Muscle layer of duodenum (tissue), 2 donors: ENCODE data around the gene VSTM2B.

Experiments
- H3K27ac ChIP-seq: one replicate; pipeline ENCODE4 v1.7.0; 2013; ENCODE audit warnings: mild to moderate bottlenecking, low read length
- H3K27me3 ChIP-seq: one replicate; pipeline ENCODE4 v1.7.0; 2013; ENCODE audit warnings: low read depth, mild to moderate bottlenecking, control low read depth, low read length
- H3K36me3 ChIP-seq, 2 donors: one replicate each; pipeline ENCODE4 v1.7.0; 2013; ENCODE audit warnings: low read length in 2 of 2, control low read depth in 1 of 2, mild to moderate bottlenecking in 1 of 2; ENCODE audit not compliant: insufficient read depth in 2 of 2, control insufficient read depth in 1 of 2
- H3K4me1 ChIP-seq, 2 donors: one replicate each; pipeline ENCODE4 v1.7.0; 2013; ENCODE audit warnings: low read length in 2 of 2, mild to moderate bottlenecking in 2 of 2, control low read depth in 1 of 2, moderate library complexity in 1 of 2; ENCODE audit not compliant: insufficient read depth in 2 of 2, control insufficient read depth in 1 of 2
- H3K4me3 ChIP-seq, 2 donors: one replicate each; pipeline ENCODE4 v1.7.0; 2013; ENCODE audit warnings: low read length in 2 of 2, low read depth in 1 of 2, mild to moderate bottlenecking in 1 of 2
- H3K9me3 ChIP-seq, 2 donors: one replicate each; pipeline ENCODE4 v1.7.0; 2013; ENCODE audit warnings: low read length in 2 of 2, control low read depth in 1 of 2, mild to moderate bottlenecking in 1 of 2; ENCODE audit not compliant: control insufficient read depth in 1 of 2
- donor health status: healthy.

Gene VSTM2B

GRCh38 chr19:29517412-29517811 is 8.4 kb upstream of the VSTM2B start:
- H3K36me3 ChIP-seq = no peaks in the 10 kb centered on the region
- no peak overlapping the region for H3K4me3 ChIP-seq
- H3K27ac ChIP-seq = no peak overlapping the region
- H3K4me1 ChIP-seq = no peaks in the 10 kb centered on the region
- H3K9me3 ChIP-seq = no peaks in the 10 kb centered on the region
- H3K27me3 ChIP-seq = no peaks in the 10 kb centered on the region

DNA sequence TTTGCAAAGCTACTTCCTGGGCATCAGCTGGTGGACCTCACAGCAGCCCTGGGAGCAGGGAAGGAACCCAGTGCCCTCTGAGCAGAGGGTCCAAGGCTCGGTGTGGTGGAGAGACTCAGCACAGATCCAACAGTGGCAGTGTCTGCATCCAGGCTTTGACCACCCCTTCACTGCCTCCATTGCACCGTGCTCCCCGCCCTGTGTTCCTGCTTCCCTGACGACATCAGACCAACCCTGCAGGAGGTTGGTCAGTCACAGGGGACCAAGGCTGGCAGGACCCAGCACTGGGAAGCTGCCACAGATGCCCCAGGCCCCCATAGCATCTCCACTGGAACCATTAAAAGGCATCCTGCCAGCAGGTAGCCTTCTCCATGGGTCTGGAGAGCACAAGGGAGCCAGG is 7.8 kb upstream of the VSTM2B start:
- Histone ChIP-seq H3K4me1 (no peaks in the 10 kb centered on the region), H3K36me3 (no peaks in the 10 kb centered on the region), H3K4me3 (no peak overlapping the region), H3K27ac (no peak overlapping the region), H3K9me3 (no peaks in the 10 kb centered on the region), H3K27me3 (no peaks in the 10 kb centered on the region)

DNA sequence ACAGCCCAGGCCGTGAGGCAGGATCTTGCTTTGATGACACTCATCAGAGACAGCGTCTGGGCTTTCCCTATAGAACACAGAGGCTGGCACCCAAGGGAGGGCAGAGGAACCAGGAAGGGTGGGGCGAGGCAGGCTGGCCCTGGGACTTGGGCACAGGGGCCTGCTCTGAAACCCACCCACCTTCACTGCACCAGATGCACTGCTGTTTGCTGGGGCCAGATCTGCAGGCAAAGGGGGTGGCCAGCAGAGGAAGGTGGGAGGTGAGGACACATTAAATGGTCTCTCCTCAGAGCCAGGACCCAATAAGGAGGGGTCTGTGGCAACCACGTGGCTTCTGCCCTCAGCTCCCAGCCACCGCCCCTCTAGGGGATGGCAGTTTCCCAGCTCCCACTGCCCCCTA is 6.6 kb upstream of the VSTM2B start:
- H3K4me1 ChIP-seq = no peaks in the 10 kb centered on the region
- H3K36me3 ChIP-seq = no peaks in the 10 kb centered on the region
- H3K4me3 ChIP-seq = no peak overlapping the region
- no peaks in the 10 kb centered on the region for H3K9me3 ChIP-seq
- H3K27me3 ChIP-seq = peaks cover 7% of the 10 kb centered on the region
- H3K27ac ChIP-seq = no peak overlapping the region

- Histone ChIP-seq H3K9me3 (no peaks in the 10 kb centered on the region), H3K27ac (no peak overlapping the region), H3K27me3 (peaks cover 7% of the 10 kb centered on the region), H3K4me1 (peaks cover 0 to 4% of the 10 kb centered on the region in 2 donors), H3K36me3 (no peaks in the 10 kb centered on the region), H3K4me3 (no peak overlapping the region)
Observed at GRCh38 chr19:29519931-29520330, 5.9 kb upstream of the VSTM2B start.

- Histone ChIP-seq H3K9me3 (no peaks in the 10 kb centered on the region), H3K27ac (no peak overlapping the region), H3K27me3 (peaks cover 7% of the 10 kb centered on the region), H3K36me3 (no peaks in the 10 kb centered on the region), H3K4me1 (peaks cover 0 to 7% of the 10 kb centered on the region in 2 donors), H3K4me3 (no peak overlapping the region)
Observed at GRCh38 chr19:29520390-29520789, 5.4 kb upstream of the VSTM2B start.

GRCh38 chr19:29521291-29522075 is 4.3 kb upstream of the VSTM2B start:
- H3K27me3 ChIP-seq = peaks cover 7% of the 10 kb centered on the region
- no peaks in the 10 kb centered on the region for H3K9me3 ChIP-seq
- peaks cover 0 to 17% of the 10 kb centered on the region in 2 donors for H3K4me1 ChIP-seq
- no peak overlapping the region for H3K4me3 ChIP-seq
- H3K27ac ChIP-seq = no peak overlapping the region
- H3K36me3 ChIP-seq = no peaks in the 10 kb centered on the region

GRCh38 chr19:29523568-29523967 is 2.2 kb upstream of the VSTM2B start:
- H3K9me3 ChIP-seq = no peaks in the 10 kb centered on the region
- H3K36me3 ChIP-seq = no peaks in the 10 kb centered on the region
- H3K27me3 ChIP-seq = peaks cover 25% of the 10 kb centered on the region
- peaks cover 0 to 36% of the 10 kb centered on the region in 2 donors for H3K4me1 ChIP-seq
- H3K27ac ChIP-seq = no peak overlapping the region
- no peak overlapping the region for H3K4me3 ChIP-seq

- Histone ChIP-seq H3K27ac (no peak overlapping the region), H3K9me3 (no peaks in the 10 kb centered on the region), H3K4me1 (peaks cover 0 to 43% of the 10 kb centered on the region in 2 donors), H3K27me3 (peaks cover 33% of the 10 kb centered on the region), H3K4me3 (no peak overlapping the region), H3K36me3 (no peaks in the 10 kb centered on the region)
Observed at GRCh38 chr19:29524201-29524911, 1.4 kb upstream of the VSTM2B start.

DNA sequence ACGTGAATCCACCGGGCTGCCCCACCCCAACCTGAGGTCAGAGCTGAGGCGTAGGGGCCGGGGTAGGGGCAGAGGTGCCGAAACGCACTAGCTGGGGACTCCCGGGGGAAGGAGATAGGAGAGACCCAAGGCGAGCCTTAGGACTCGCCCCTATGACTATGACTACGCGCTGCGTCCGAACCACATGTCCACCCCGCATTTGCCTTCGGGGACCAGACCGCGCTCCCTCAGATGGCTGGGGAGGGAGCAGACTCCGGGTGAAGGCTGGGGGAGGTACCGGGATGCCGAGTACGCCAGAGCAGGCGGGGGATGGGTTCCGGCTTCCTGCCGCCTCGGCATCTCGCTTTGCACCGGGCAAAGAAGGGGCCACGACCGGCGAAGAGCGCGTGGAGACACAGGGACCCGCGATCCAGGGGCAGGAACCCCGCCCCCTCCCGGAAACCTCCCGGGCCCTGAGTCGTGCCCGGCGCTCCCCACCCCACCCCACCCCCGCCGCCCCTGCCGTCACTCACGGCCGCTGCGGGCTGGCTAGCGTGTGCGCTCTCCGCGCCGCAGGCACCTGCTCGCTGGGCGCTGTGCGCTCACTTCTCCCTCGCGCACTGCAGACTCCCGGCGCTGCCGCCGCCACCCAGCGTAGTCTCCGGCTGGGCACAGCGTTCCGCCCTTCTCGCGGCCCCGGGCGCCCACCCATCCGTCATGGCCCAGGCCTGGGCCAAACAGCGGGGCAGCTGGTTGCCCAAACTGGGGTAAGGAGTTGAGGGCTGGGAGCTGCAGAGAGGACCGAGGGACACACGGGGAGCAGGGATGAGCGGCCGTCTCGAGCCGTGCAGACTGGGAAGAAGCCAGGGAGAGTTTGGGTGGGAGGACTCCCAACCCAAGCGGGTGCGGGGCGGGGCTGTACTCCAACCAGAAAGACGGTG is 622 bp upstream of the VSTM2B start:
- H3K4me3 ChIP-seq = peak overlapping the region in 1 of 2 donors; percentile 42

DNA sequence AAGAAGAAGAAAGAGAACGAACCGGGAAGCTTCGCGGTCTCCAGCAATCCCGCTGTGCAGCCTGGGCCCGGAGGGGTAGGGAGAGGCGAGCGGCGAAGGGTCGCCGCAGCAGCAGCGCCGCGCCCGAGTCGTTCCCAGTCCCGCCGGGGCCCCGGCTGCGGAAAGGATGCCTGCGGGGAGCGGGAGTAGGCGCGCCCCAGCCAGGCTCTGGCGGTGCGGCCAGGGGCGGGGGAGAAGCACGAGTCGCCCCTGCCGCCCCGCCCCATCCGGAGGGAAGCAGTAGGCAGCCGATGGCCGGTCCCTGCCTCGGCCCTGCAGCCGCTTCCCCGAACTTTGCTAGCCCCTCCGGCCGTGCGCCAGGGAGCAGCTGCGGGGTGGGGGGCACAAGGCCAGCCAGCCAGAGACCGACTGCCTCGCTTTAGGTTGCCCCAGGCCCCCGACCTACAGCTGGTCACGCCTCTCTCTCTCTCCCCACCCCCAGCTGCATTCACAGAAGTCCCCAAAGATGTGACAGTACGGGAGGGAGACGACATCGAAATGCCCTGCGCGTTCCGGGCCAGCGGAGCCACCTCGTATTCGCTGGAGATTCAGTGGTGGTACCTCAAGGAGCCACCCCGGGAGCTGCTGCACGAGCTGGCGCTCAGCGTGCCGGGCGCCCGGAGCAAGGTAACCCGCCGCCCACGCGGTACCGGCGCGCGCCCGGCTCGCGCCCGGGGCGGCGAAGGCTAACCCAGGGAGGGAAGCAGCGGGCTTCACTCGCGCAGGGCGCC is 1.1 kb downstream of the VSTM2B start:
- Histone ChIP-seq H3K4me3 (peak overlapping the region in 1 of 2 donors; percentile 58), H3K9me3 (no peaks in the 10 kb centered on the region), H3K27ac (no peak overlapping the region), H3K36me3 (no peaks in the 10 kb centered on the region), H3K4me1 (peaks cover 0 to 51% of the 10 kb centered on the region in 2 donors), H3K27me3 (peaks cover 47% of the 10 kb centered on the region)

More for the DNA sequence above, 622 bp upstream of the VSTM2B start:
- H3K9me3 ChIP-seq = no peaks in the 10 kb centered on the region
- peaks cover 40% of the 10 kb centered on the region for H3K27me3 ChIP-seq
- no peak overlapping the region for H3K27ac ChIP-seq
- H3K36me3 ChIP-seq = no peaks in the 10 kb centered on the region
- peaks cover 0 to 48% of the 10 kb centered on the region in 2 donors for H3K4me1 ChIP-seq
